Osteocyte (in vitro differentiated cells): ENCODE results near the gene FAM227B. TPM values are rescaled to one million over a fixed set of nuclear protein-coding genes. Genes with fewer than 3 reads are reported as not detected.
"Not testable (repeated sequence)": the region's sequence is repeated elsewhere in the genome, so short reads cannot be mapped to it uniquely, and the experiment has no call there.

ENCODE experiments used
- DNase-seq: peaks from one replicate; pipeline ENCODE4 v3.0.0; 2021; ENCODE audit warnings: mixed read lengths; ENCODE audit not compliant: unreplicated experiment; ENCODE audit errors: extremely low spot score
- H3K27ac Mint-ChIP-seq: one replicate; pipeline ENCODE4 v1.8.0; 2021; ENCODE audit warnings: mild to moderate bottlenecking, mixed read lengths; ENCODE audit not compliant: unreplicated experiment
- H3K27me3 Mint-ChIP-seq: one replicate; pipeline ENCODE4 v1.8.0; 2021; ENCODE audit warnings: mixed read lengths; ENCODE audit not compliant: unreplicated experiment
- H3K36me3 Mint-ChIP-seq: one replicate; pipeline ENCODE4 v1.8.0; 2021; ENCODE audit warnings: mixed read lengths; ENCODE audit not compliant: unreplicated experiment
- H3K4me1 Mint-ChIP-seq: one replicate; pipeline ENCODE4 v1.8.0; 2021; ENCODE audit warnings: mixed read lengths; ENCODE audit not compliant: unreplicated experiment
- H3K4me3 Mint-ChIP-seq: one replicate; pipeline ENCODE4 v1.8.0; 2021; ENCODE audit warnings: mild to moderate bottlenecking, moderate library complexity, mixed read lengths; ENCODE audit not compliant: unreplicated experiment
- H3K9me3 Mint-ChIP-seq: one replicate; pipeline ENCODE4 v1.8.0; 2021; ENCODE audit warnings: mixed read lengths; ENCODE audit not compliant: unreplicated experiment
- total RNA-seq: library from RNA; stranded (reverse); gene quantifications from 2 replicates; pipeline ENCODE4 v1.2.1, GENCODE V29; 2021
- TF ChIP-seq, protein P1 (sequence below): fragments of 200-600 bp; sonication (generic); IDR thresholded peaks from 2 replicates; pipeline ENCODE4 v1.5.0; 2021; ENCODE audit warnings: antibody characterized with exemption, mild to moderate bottlenecking, moderate library complexity

The FAM227B gene
- total RNA-seq, 1 donor from 2014 or later, result 3.0 TPM

- peaks cover 2% of the 10 kb centered on the region for H3K4me1 Mint-ChIP-seq
- peaks cover 50% of the 10 kb centered on the region for H3K27me3 Mint-ChIP-seq
- peaks cover 6% of the 10 kb centered on the region for H3K9me3 Mint-ChIP-seq
- H3K27ac Mint-ChIP-seq, result no peak overlapping the region
- TF ChIP-seq, protein P1, sequence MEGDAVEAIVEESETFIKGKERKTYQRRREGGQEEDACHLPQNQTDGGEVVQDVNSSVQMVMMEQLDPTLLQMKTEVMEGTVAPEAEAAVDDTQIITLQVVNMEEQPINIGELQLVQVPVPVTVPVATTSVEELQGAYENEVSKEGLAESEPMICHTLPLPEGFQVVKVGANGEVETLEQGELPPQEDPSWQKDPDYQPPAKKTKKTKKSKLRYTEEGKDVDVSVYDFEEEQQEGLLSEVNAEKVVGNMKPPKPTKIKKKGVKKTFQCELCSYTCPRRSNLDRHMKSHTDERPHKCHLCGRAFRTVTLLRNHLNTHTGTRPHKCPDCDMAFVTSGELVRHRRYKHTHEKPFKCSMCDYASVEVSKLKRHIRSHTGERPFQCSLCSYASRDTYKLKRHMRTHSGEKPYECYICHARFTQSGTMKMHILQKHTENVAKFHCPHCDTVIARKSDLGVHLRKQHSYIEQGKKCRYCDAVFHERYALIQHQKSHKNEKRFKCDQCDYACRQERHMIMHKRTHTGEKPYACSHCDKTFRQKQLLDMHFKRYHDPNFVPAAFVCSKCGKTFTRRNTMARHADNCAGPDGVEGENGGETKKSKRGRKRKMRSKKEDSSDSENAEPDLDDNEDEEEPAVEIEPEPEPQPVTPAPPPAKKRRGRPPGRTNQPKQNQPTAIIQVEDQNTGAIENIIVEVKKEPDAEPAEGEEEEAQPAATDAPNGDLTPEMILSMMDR, result no peak
- peaks cover 2% of the 10 kb centered on the region for H3K36me3 Mint-ChIP-seq
- no peak overlapping the region for H3K4me3 Mint-ChIP-seq
- DNase-seq, result no peak
Measured at GRCh38 chr15:49406352-49407118, 214.1 kb downstream of the FAM227B start.

GRCh38 chr15:49402515-49403296, 217.9 kb downstream of the FAM227B start:
- H3K4me3 Mint-ChIP-seq, H3K27ac Mint-ChIP-seq, H3K36me3 Mint-ChIP-seq, H3K9me3 Mint-ChIP-seq, H3K4me1 Mint-ChIP-seq, DNase-seq: not testable (repeated sequence)
- peaks cover 35% of the 10 kb centered on the region for H3K27me3 Mint-ChIP-seq

DNA sequence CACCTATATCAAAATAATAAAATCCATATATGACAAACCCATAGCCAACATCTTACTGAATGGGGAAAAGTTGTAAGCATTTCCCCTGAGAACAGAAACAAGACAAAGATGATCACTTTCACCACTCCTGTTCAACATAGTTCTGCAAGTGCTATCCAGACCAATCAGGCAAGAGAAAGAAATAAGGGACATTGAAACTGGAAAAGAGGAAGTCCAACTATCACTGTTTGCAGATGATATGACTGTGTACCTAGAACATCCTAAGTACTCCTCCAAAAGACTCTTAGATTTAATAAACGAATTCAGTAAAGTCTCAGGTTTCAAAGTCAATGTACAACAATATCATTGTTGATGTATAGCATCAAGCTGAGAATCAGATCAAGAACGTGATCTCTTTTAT, 233.1 kb downstream of the FAM227B start:
- no peak for DNase-seq
- H3K9me3 Mint-ChIP-seq, result no peaks in the 10 kb centered on the region
- H3K36me3 Mint-ChIP-seq, result no peaks in the 10 kb centered on the region
- TF ChIP-seq, protein P1, result no peak
- H3K27me3 Mint-ChIP-seq, result peaks cover 32% of the 10 kb centered on the region
- H3K4me3 Mint-ChIP-seq, result no peak overlapping the region
- no peak overlapping the region for H3K27ac Mint-ChIP-seq
- peaks cover 4% of the 10 kb centered on the region for H3K4me1 Mint-ChIP-seq

DNA sequence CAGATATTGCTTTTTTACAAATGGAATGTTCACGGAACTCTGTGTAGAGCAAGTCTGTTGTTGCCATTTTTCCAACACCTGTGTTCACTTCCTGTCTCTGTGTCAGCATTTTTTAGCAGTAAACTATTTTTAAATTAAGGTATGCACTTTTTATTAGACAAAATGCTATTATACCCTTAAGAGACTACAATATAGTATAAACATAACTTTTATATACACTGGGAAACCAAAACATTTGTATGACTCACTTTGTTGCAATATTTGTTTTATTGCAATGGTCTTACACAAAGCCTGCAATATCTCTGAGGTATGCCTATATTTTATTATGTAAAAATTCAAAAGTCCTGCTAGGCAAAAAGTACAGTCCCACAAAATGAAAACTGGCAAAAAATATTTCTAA, 237.4 kb downstream of the FAM227B start:
- H3K4me1 Mint-ChIP-seq, result peaks cover 4% of the 10 kb centered on the region
- no peaks in the 10 kb centered on the region for H3K36me3 Mint-ChIP-seq
- H3K27me3 Mint-ChIP-seq, result peaks cover 25% of the 10 kb centered on the region
- TF ChIP-seq, protein P1, result no peak
- no peaks in the 10 kb centered on the region for H3K9me3 Mint-ChIP-seq
- no peak overlapping the region for H3K27ac Mint-ChIP-seq
- H3K4me3 Mint-ChIP-seq, result no peak overlapping the region
- DNase-seq, result no peak

GRCh38 chr15:49382394-49382793, 238.2 kb downstream of the FAM227B start:
- Mint-ChIP-seq H3K27me3 (peaks cover 25% of the 10 kb centered on the region), H3K4me1 (peaks cover 4% of the 10 kb centered on the region), H3K9me3 (no peaks in the 10 kb centered on the region), H3K4me3 (no peak overlapping the region), H3K36me3 (no peaks in the 10 kb centered on the region), H3K27ac (no peak overlapping the region)
- DNase-seq, result no peak
- TF ChIP-seq, protein P1, result no peak
